Measurements from ENCODE around the gene WNT10A.
A peak's percentile ranks its signal among the peaks of the same experiment; 100 is the strongest.

Gene WNT10A

GRCh38 chr2:218878926-218879761 lies 1.5 kb upstream of the WNT10A start:
- DNase-seq = no peak

DNA sequence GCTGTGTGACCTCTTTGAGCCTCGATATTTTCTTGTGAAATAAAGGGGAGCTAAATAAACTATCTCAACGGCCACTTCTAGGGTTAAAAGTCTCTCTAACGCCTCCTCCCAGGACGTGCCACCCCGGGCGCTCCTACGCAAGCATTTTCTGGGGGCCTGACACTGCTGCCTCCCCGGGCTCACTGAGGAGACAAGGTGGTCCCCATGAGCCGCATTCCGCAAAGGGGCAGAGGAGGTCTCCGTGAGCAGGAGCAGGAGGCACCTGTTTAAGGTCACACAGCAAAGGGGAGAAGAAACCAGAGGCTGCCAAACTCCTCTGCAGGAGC lies 913 bp upstream of the WNT10A start:
- DNase-seq = no peak

GRCh38 chr2:218880859-218881594 lies 375 bp downstream of the WNT10A start:
- no peak for DNase-seq

DNA sequence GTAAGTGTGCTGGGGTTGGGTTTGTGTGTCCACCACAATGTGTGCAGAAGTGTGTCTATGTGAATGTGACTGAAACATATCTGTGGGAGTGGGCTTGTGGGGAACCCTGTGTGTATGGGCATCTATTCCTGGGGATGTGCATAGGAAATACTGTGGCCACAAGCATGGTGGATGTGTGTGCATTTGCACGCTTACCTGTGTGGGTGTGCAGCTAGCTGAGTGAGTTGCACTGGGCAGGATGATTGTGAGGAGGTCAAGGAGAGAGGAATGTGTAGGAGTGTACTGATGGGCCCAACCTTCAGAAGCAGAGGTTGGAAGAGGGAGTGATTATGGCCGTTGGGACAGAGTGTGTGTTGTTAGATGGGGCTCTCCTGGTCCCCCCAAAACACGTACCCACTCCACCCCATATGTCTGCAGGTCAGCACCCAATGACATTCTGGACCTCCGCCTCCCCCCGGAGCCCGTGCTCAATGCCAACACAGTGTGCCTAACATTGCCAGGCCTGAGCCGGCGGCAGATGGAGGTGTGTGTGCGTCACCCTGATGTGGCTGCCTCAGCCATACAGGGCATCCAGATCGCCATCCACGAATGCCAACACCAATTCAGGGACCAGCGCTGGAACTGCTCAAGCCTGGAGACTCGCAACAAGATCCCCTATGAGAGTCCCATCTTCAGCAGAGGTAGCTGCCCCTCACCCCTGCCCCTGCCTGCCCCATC lies 1.2 kb downstream of the WNT10A start:
- DNase-seq = no peak

DNA sequence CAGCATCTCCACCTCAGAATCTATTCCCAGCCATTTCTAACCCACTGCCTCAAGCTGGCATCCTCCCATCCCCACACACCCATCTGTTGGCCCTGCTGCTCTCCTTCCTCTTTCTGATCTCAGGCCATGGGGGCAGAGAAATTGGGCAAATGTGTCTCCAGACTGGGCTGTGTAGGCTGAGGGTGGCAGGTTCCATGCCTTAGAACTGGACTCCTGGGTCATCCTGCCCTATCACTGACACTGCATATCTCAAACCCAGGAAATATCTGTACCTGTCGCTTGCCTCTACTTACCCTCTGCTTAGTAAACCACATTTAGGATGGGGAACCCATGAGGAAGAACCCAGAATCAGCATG lies 1.8 kb downstream of the WNT10A start:
- DNase-seq = no peak

DNA sequence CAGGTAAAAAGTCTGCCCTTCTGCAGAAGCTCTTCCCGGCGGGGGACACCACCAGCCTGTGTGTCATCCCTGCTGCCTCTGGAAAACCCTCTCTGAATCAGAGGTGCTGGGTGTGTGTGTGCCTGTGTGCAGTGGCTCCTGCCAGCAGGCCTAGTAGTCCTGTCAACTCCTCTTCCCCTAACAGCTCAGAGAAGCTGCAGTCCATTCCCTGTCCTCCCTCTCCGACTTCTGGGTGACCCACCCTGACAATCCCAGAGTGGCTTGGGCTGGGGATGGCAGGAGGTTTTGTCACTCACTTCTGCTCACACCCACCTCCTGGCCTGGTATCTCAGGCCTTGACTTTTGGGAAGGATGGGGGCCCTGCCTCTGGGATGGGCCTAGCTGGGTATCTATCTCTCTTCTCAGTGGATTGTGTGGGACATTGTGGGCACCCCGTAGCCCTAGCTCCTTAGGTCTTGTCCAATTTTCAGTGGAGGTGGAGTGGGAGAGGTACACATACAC lies 2.3 kb downstream of the WNT10A start:
- no peak for DNase-seq

DNA sequence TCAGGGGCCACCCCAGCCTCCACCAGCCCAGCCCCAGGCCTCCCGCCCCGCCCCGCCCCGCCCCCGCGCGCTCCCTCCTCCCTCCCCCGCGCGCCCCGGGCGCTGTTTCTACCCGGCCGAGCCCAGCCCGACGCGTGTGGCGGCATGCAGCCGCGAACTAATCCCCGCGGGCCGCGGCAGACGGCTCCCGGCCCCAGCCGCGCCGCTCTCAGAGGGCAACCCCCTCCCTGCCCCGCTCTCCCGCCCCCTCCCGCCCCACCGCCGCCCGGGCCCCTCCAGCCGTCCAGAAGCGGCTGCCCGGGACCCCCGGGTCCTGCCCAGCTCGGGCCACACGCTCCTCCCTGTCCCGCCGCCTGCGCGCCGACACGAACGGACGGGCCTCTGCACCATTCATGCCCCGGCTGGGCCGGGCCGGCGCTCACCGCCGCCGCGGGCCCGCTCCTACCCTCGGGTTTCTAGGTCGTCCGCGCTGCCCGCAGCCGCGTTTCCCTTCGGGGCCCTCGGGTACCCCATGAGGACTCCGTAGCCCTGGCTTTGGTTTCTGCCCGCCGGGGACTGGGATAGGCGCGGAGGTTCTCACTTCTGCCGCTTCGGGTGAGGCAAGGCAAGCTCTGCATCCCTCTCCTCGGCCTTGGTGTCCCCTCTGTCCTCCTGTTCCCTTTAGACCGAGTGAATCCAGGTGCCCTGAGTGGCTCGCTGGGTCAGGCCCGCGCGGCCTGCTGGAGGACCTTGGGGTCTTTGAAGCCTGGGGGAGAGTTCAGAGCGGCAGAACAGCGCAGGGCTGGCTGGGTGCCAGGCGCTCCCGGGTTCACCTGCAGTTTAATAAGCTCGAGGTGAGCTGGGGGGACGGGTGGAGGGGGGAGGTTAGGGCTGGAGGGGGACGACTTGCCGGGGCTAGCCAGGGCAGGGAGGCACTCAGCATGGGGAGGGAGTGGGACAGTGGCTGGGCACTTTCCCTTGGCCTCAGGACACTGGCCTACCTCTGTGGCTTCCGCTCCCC lies 3.1 kb downstream of the WNT10A start:
- DNase-seq = no peak

GRCh38 chr2:218884519-218884918 lies 3.9 kb downstream of the WNT10A start:
- no peak for DNase-seq

GRCh38 chr2:218885981-218886947 lies 5.6 kb downstream of the WNT10A start:
- DNase-seq = no peak

GRCh38 chr2:218887079-218887478 lies 6.4 kb downstream of the WNT10A start:
- no peak for DNase-seq

- DNase-seq = no peak
Measured at GRCh38 chr2:218888341-218888740, 7.7 kb downstream of the WNT10A start.

GRCh38 chr2:218889937-218890336 lies 9.3 kb downstream of the WNT10A start:
- DNase-seq = no peak

- no peak for DNase-seq
Measured at GRCh38 chr2:218890369-218890768, 9.7 kb downstream of the WNT10A start.

- no peak for DNase-seq
Measured at GRCh38 chr2:218891275-218892135, 10.9 kb downstream of the WNT10A start.

DNA sequence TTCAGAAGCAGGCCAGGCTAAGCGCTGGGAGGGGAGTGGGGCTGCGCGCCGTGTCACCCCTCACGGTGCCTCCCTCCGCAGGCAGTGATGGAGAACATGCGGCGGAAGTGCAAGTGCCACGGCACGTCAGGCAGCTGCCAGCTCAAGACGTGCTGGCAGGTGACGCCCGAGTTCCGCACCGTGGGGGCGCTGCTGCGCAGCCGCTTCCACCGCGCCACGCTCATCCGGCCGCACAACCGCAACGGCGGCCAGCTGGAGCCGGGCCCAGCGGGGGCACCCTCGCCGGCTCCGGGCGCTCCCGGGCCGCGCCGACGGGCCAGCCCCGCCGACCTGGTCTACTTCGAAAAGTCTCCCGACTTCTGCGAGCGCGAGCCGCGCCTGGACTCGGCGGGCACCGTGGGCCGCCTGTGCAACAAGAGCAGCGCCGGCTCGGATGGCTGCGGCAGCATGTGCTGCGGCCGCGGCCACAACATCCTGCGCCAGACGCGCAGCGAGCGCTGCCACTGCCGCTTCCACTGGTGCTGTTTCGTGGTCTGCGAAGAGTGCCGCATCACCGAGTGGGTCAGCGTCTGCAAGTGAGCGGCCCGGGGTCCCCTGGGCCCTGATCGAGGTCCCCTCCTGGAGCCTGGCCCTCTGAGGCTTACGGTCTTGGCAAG lies 12.2 kb downstream of the WNT10A start:
- peak; percentile 83 to 85 for DNase-seq

DNA sequence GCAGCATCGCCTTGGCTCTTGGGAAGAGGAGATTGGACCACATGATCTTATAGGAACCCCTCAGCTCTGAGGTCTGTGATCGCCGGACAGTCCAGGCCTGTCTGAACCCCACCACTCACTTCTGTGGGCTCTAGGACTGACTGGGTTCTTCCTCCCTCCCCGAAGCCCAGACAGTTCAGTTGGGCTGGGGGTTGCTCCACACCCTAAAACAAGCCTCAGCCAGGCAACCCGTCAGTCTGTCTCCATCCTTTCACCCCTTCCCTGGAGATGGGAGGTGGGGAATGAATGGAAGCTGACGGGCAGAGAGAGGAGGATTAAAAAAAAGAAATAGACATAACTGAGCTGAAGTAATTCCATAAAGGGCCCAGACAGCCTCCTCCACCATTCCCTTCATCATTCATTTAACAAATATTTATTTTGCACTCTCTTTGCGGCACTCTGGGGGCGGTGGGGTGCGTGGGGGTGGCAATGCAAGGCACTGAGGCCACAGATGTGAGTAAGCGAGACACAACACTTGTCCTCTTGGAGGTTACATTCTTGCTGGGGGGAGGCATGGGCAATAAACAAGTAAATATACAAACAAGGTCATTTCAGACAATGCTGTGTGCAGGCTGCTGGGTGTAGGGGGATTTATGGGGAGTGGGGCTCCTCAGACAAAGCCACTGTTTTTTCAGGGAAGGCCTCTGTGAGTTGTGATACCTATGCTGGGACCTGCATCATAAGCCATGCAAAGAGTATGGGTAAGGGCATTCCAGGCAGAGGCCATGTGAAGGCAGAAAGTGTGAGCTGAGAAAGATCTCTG lies 12.9 kb downstream of the WNT10A start:
- no peak for DNase-seq

- no peak for DNase-seq
Measured at GRCh38 chr2:218894151-218894879, 13.7 kb downstream of the WNT10A start.

GRCh38 chr2:218894880-218895157 lies 14.2 kb downstream of the WNT10A start:
- no peak for DNase-seq
